Type B pancreatic cell (in vitro differentiated cells): ENCODE results near the gene LBHD1. TPM values are rescaled to one million over a fixed set of nuclear protein-coding genes. Genes with fewer than 3 reads are reported as not detected.

ENCODE experiments used
- DNase-seq: peaks from one replicate; pipeline ENCODE4 v3.0.0; 2021; ENCODE audit warnings: mixed read lengths; ENCODE audit not compliant: unreplicated experiment; ENCODE audit errors: extremely low spot score
- H3K27ac Mint-ChIP-seq: 2 replicates; pipeline ENCODE4 v1.8.0; 2021; ENCODE audit warnings: mild to moderate bottlenecking, mixed read lengths
- H3K27me3 Mint-ChIP-seq: 2 replicates; pipeline ENCODE4 v1.8.0; 2021; ENCODE audit warnings: mixed read lengths
- H3K36me3 Mint-ChIP-seq: 2 replicates; pipeline ENCODE4 v1.8.0; 2021; ENCODE audit warnings: mixed read lengths
- H3K4me1 Mint-ChIP-seq: one replicate; pipeline ENCODE4 v1.8.0; 2021; ENCODE audit warnings: mixed read lengths; ENCODE audit not compliant: unreplicated experiment
- H3K4me3 Mint-ChIP-seq: 2 replicates; pipeline ENCODE4 v1.8.0; 2021; ENCODE audit warnings: mild to moderate bottlenecking, mixed read lengths
- H3K9me3 Mint-ChIP-seq: 2 replicates; pipeline ENCODE4 v1.8.0; 2021; ENCODE audit warnings: mixed read lengths
- CTCF ChIP-seq: fragments of 200-600 bp; sonication (generic); conservative IDR thresholded peaks from 2 replicates; pipeline ENCODE4 v1.5.0; 2021; ENCODE audit warnings: antibody characterized with exemption, mild to moderate bottlenecking
- total RNA-seq: library from RNA; stranded (reverse); gene quantifications from 2 replicates; pipeline ENCODE4 v1.2.1, GENCODE V29; 2021; ENCODE audit warnings: low replicate concordance

Gene LBHD1
- total RNA-seq, 1 donor from 2014 or later = 8.1 TPM

GRCh38 chr11:62647609-62648005 is 24.5 kb downstream of the LBHD1 start:
- H3K9me3 Mint-ChIP-seq = no peaks in the 10 kb centered on the region
- no peak for TF ChIP-seq CTCF
- DNase-seq = no peak
- no peaks in the 10 kb centered on the region for H3K36me3 Mint-ChIP-seq
- H3K4me3 Mint-ChIP-seq = no peak overlapping the region
- peaks cover 11% of the 10 kb centered on the region for H3K4me1 Mint-ChIP-seq
- no peak overlapping the region for H3K27ac Mint-ChIP-seq
- no peaks in the 10 kb centered on the region for H3K27me3 Mint-ChIP-seq

- Mint-ChIP-seq H3K27me3 (no peaks in the 10 kb centered on the region), H3K9me3 (no peaks in the 10 kb centered on the region), H3K27ac (peak overlapping the region; percentile 93), H3K4me3 (peak overlapping the region; percentile 99), H3K36me3 (no peaks in the 10 kb centered on the region), H3K4me1 (peaks cover 6% of the 10 kb centered on the region)
- DNase-seq = no peak
- no peak for TF ChIP-seq CTCF
Observed at GRCh38 chr11:62646825-62647608, 25.1 kb downstream of the LBHD1 start.

- H3K36me3 Mint-ChIP-seq = no peaks in the 10 kb centered on the region
- TF ChIP-seq CTCF = no peak
- peak; percentile 99 for DNase-seq
- no peaks in the 10 kb centered on the region for H3K9me3 Mint-ChIP-seq
- no peaks in the 10 kb centered on the region for H3K27me3 Mint-ChIP-seq
- H3K4me3 Mint-ChIP-seq = peak within 1 kb of the TSS; percentile 99
- peaks cover 6% of the 10 kb centered on the region for H3K4me1 Mint-ChIP-seq
- H3K27ac Mint-ChIP-seq = peak within 1 kb of the TSS; percentile 93
Observed at GRCh38 chr11:62645946-62646824, 25.9 kb downstream of the LBHD1 start, which contains the start of gene GANAB. Gene GANAB, minus strand, starts transcription at chr11:62646613. Its CDS starts 14 bp downstream, at chr11:62646599.

GRCh38 chr11:62645671-62645945 is 26.5 kb downstream of the LBHD1 start:
- Mint-ChIP-seq H3K4me3 (peak overlapping the region; percentile 99), H3K9me3 (no peaks in the 10 kb centered on the region), H3K4me1 (peaks cover 6% of the 10 kb centered on the region), H3K27ac (peak overlapping the region; percentile 93), H3K36me3 (no peaks in the 10 kb centered on the region), H3K27me3 (no peaks in the 10 kb centered on the region)
- TF ChIP-seq CTCF = no peak
- no peak for DNase-seq

- Mint-ChIP-seq H3K27ac (no peak overlapping the region), H3K27me3 (no peaks in the 10 kb centered on the region)
Observed at GRCh38 chr11:62644220-62644619, 27.8 kb downstream of the LBHD1 start.

More at GRCh38 chr11:62644220-62644619, 27.8 kb downstream of the LBHD1 start:
- peaks cover 6% of the 10 kb centered on the region for H3K36me3 Mint-ChIP-seq
- H3K4me3 Mint-ChIP-seq = peak overlapping the region; percentile 22
- no peaks in the 10 kb centered on the region for H3K9me3 Mint-ChIP-seq
- DNase-seq = no peak
- TF ChIP-seq CTCF = no peak
- H3K4me1 Mint-ChIP-seq = peaks cover 6% of the 10 kb centered on the region
